ENCODE data around the gene UQCC5.

Gene UQCC5

GRCh38 chr3:52531860-52532516 is 4.4 kb upstream of the UQCC5 start:
- peaks cover 31% of the 10 kb centered on the region for H3K36me3 Mint-ChIP-seq (ENCODE audit: low read depth)
- peaks cover 39% of the 10 kb centered on the region for H3K4me1 Mint-ChIP-seq (ENCODE audit: low read depth)
- H3K9me3 Mint-ChIP-seq: no peaks in the 10 kb centered on the region
- H3K4me3 Mint-ChIP-seq: peak overlapping the region; percentile 81
- peaks cover 2% of the 10 kb centered on the region for H3K27me3 Mint-ChIP-seq
- intact Hi-C loops (cut with micrococcal nuclease): no loop called here
- H3K27ac Mint-ChIP-seq: peak overlapping the region; percentile 45

- Mint-ChIP-seq H3K27me3 (peaks cover 2% of the 10 kb centered on the region), H3K9me3 (no peaks in the 10 kb centered on the region), H3K36me3 (ENCODE audit: low read depth) (peaks cover 30% of the 10 kb centered on the region), H3K27ac (peak overlapping the region; percentile 45), H3K4me1 (ENCODE audit: low read depth) (peaks cover 40% of the 10 kb centered on the region), H3K4me3 (peak overlapping the region; percentile 81)
- intact Hi-C loops (cut with micrococcal nuclease): no loop called here
Measured at GRCh38 chr3:52532517-52532837, 3.9 kb upstream of the UQCC5 start.

GRCh38 chr3:52532838-52533622 is 3.4 kb upstream of the UQCC5 start:
- Mint-ChIP-seq H3K27ac (peak overlapping the region; percentile 45), H3K4me1 (ENCODE audit: low read depth) (peaks cover 46% of the 10 kb centered on the region), H3K36me3 (ENCODE audit: low read depth) (peaks cover 30% of the 10 kb centered on the region), H3K4me3 (peak overlapping the region; percentile 81), H3K9me3 (no peaks in the 10 kb centered on the region), H3K27me3 (peaks cover 2% of the 10 kb centered on the region)
- intact Hi-C loops (cut with micrococcal nuclease): no loop called here

GRCh38 chr3:52533623-52534280 is 2.7 kb upstream of the UQCC5 start, which contains the start of gene NT5DC2:
Gene NT5DC2, minus strand, starts transcription at chr3:52533857. Its CDS starts 120 bp downstream, at chr3:52533737.
- H3K9me3 Mint-ChIP-seq: no peaks in the 10 kb centered on the region
- intact Hi-C loops (cut with micrococcal nuclease): no loop called here
- peak within 1 kb of the TSS; percentile 71 for H3K27ac Mint-ChIP-seq
- H3K27me3 Mint-ChIP-seq: peaks cover 2% of the 10 kb centered on the region
- peaks cover 52% of the 10 kb centered on the region for H3K4me1 Mint-ChIP-seq (ENCODE audit: low read depth)
- peak within 1 kb of the TSS; percentile 81 for H3K4me3 Mint-ChIP-seq
- H3K36me3 Mint-ChIP-seq (ENCODE audit: low read depth): peaks cover 30% of the 10 kb centered on the region

- Mint-ChIP-seq H3K27ac (peak overlapping the region; percentile 71), H3K27me3 (peaks cover 2% of the 10 kb centered on the region), H3K9me3 (no peaks in the 10 kb centered on the region), H3K36me3 (ENCODE audit: low read depth) (peaks cover 31% of the 10 kb centered on the region), H3K4me1 (ENCODE audit: low read depth) (peaks cover 60% of the 10 kb centered on the region), H3K4me3 (peak overlapping the region; percentile 74)
- intact Hi-C loops (cut with micrococcal nuclease): loop anchor here (5.0 kb wide), 1 partner anchor 77 kb away; the partner anchor contains the start of gene NISCH
Measured at GRCh38 chr3:52534281-52535183, 1.9 kb upstream of the UQCC5 start.

GRCh38 chr3:52535411-52536111 is 844 bp upstream of the UQCC5 start:
- Mint-ChIP-seq H3K9me3 (no peaks in the 10 kb centered on the region), H3K27ac (peak overlapping the region; percentile 91), H3K36me3 (ENCODE audit: low read depth) (peaks cover 38% of the 10 kb centered on the region), H3K27me3 (peaks cover 2% of the 10 kb centered on the region), H3K4me3 (no peak overlapping the region), H3K4me1 (ENCODE audit: low read depth) (peaks cover 62% of the 10 kb centered on the region)
- intact Hi-C loops (cut with micrococcal nuclease): loop anchor here (1.0 to 5.0 kb wide), 3 partner anchors 37 to 78 kb away; partner anchors contain the start of gene NISCH

GRCh38 chr3:52536112-52536368 is 365 bp upstream of the UQCC5 start:
- intact Hi-C loops (cut with micrococcal nuclease): loop anchor here (1.0 to 5.0 kb wide), 3 partner anchors 38 to 79 kb away; partner anchors contain the start of gene NISCH
- Mint-ChIP-seq H3K4me3 (peak overlapping the region; percentile 80), H3K27ac (peak overlapping the region; percentile 91), H3K36me3 (ENCODE audit: low read depth) (peaks cover 43% of the 10 kb centered on the region), H3K4me1 (ENCODE audit: low read depth) (peaks cover 67% of the 10 kb centered on the region), H3K27me3 (peaks cover 2% of the 10 kb centered on the region), H3K9me3 (no peaks in the 10 kb centered on the region)

GRCh38 chr3:52537165-52537620 is 788 bp downstream of the UQCC5 start:
- Mint-ChIP-seq H3K27ac (peak overlapping the region; percentile 91), H3K9me3 (no peaks in the 10 kb centered on the region), H3K4me3 (peak overlapping the region; percentile 80), H3K36me3 (ENCODE audit: low read depth) (peaks cover 54% of the 10 kb centered on the region), H3K4me1 (ENCODE audit: low read depth) (peaks cover 62% of the 10 kb centered on the region), H3K27me3 (peaks cover 2% of the 10 kb centered on the region)
- intact Hi-C loops (cut with micrococcal nuclease): loop anchor here (5.0 kb wide), 1 partner anchor 80 kb away; the partner anchor contains the start of gene NISCH

GRCh38 chr3:52537726-52538421 is 1.5 kb downstream of the UQCC5 start:
- peak overlapping the region; percentile 91 for H3K27ac Mint-ChIP-seq
- peaks cover 55% of the 10 kb centered on the region for H3K4me1 Mint-ChIP-seq (ENCODE audit: low read depth)
- peak overlapping the region; percentile 80 for H3K4me3 Mint-ChIP-seq
- H3K36me3 Mint-ChIP-seq (ENCODE audit: low read depth): peaks cover 61% of the 10 kb centered on the region
- no peaks in the 10 kb centered on the region for H3K9me3 Mint-ChIP-seq
- intact Hi-C loops (cut with micrococcal nuclease): loop anchor here (5.0 kb wide), 1 partner anchor 81 kb away; the partner anchor contains the start of gene NISCH
- peaks cover 2% of the 10 kb centered on the region for H3K27me3 Mint-ChIP-seq

GRCh38 chr3:52539010-52539653 is 2.7 kb downstream of the UQCC5 start:
- H3K4me3 Mint-ChIP-seq: peak overlapping the region; percentile 80
- H3K36me3 Mint-ChIP-seq (ENCODE audit: low read depth): peaks cover 74% of the 10 kb centered on the region
- peaks cover 2% of the 10 kb centered on the region for H3K27me3 Mint-ChIP-seq
- H3K4me1 Mint-ChIP-seq (ENCODE audit: low read depth): peaks cover 54% of the 10 kb centered on the region
- intact Hi-C loops (cut with micrococcal nuclease): loop anchor here (5.0 kb wide), 1 partner anchor 82 kb away; the partner anchor contains the start of gene NISCH
- no peaks in the 10 kb centered on the region for H3K9me3 Mint-ChIP-seq
- H3K27ac Mint-ChIP-seq: peak overlapping the region; percentile 19

GRCh38 chr3:52541050-52541449 is 4.6 kb downstream of the UQCC5 start:
- Mint-ChIP-seq H3K27ac (no peak overlapping the region), H3K36me3 (ENCODE audit: low read depth) (peaks cover 93% of the 10 kb centered on the region), H3K4me1 (ENCODE audit: low read depth) (peaks cover 43% of the 10 kb centered on the region), H3K27me3 (no peaks in the 10 kb centered on the region), H3K4me3 (no peak overlapping the region), H3K9me3 (no peaks in the 10 kb centered on the region)
- intact Hi-C loops (cut with micrococcal nuclease): no loop called here

GRCh38 chr3:52544937-52545336 is 8.5 kb downstream of the UQCC5 start:
- Mint-ChIP-seq H3K27me3 (no peaks in the 10 kb centered on the region), H3K9me3 (no peaks in the 10 kb centered on the region), H3K27ac (no peak overlapping the region), H3K36me3 (ENCODE audit: low read depth) (peaks cover 88% of the 10 kb centered on the region), H3K4me1 (ENCODE audit: low read depth) (peaks cover 15% of the 10 kb centered on the region), H3K4me3 (no peak overlapping the region)
- intact Hi-C loops (cut with micrococcal nuclease): no loop called here

All from dendritic cell treated with granulocyte-macrophage colony-stimulating factor and Interleukin-4, amounts not matched to agents 40 ng/mL and 50 ng/mL, for 4 days (primary cell).